AG04450 (cell line): Measurements from ENCODE around the gene RUSF1. TPM values are rescaled to one million over a fixed set of nuclear protein-coding genes. Genes with fewer than 3 reads are reported as not detected.

ENCODE experiments used
- CTCF ChIA-PET: fragments of 300-600, 350-600 bp; formaldehyde crosslinking; extraction: SDS; loops from one replicate; lab custom pipeline; 2022; ENCODE audit warnings: antibody characterized with exemption, inconsistent platforms; lab: Charles Lee
- POLR2A ChIA-PET: fragments of 350-600 bp; formaldehyde crosslinking; extraction: SDS; loops from one replicate; lab custom pipeline; 2021; ENCODE audit warnings: antibody characterized with exemption, inconsistent platforms; lab: Yijun Ruan, JAX
- DNase-seq: peaks from one replicate; pipeline ENCODE4 v3.0.0-alpha.2; 2011; ENCODE audit warnings: low read depth, low spot score
- H3K27ac ChIP-seq: one replicate; pipeline ENCODE4 v1.5.1; 2012; ENCODE audit warnings: low read depth, low read length, control low read depth
- H3K27me3 ChIP-seq: one replicate; pipeline ENCODE4 v1.6.0; 2012; ENCODE audit warnings: low read length; ENCODE audit not compliant: control insufficient read depth, insufficient read depth
- H3K4me3 ChIP-seq: 2 replicates; pipeline ENCODE4 v1.5.1; 2011; ENCODE audit warnings: mild to moderate bottlenecking, low read depth, low read length, control low read depth
- H3K9me3 ChIP-seq: 2 replicates; pipeline ENCODE4 v1.5.1; 2012; ENCODE audit warnings: low read length; ENCODE audit not compliant: control insufficient read depth, insufficient read depth
- CTCF ChIP-seq: IDR thresholded peaks from 2 replicates; pipeline ENCODE4 v1.5.1; 2011; ENCODE audit warnings: low read depth, low read length, control low read depth, inconsistent platforms
- polyA plus RNA-seq: library from polyadenylated mRNA; depleted of rRNA; stranded (reverse); fragments of >200 nt; gene quantifications from 2 replicates; pipeline ENCODE4 v1.2.3, GENCODE V29; 2011

Gene RUSF1
- polyA plus RNA-seq, 1 experiment, result 32.2 TPM

DNA sequence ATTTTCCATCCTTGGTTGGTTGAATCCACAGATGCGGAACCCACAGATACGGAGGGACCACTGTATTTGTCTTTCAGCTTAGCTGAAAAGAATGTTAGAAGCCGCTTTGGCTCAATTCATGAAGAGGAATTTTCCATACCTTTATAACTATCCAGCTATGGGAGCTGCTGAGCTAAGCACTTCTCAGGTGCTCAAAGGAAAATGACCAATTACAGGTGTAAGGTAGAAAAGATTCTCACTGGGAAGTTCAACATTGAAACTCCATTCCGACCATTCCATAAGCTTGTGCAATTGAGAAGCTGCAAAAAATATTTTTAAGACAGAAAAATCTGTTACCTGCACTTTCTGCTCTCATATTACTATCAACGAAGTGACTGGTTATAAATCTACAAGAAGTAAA lies 22.2 kb upstream of the RUSF1 start:
- peaks cover 30% of the 10 kb centered on the region for H3K27me3 ChIP-seq
- H3K4me3 ChIP-seq, result no peak overlapping the region
- TF ChIP-seq CTCF, result no peak
- no peak for DNase-seq
- no peaks in the 10 kb centered on the region for H3K9me3 ChIP-seq
- ChIA-PET POLR2A (interaction anchor here (0.6 kb wide), 1 partner anchor 321 kb away, joined by 9 read pairs; no protein-coding TSS in a partner anchor), CTCF (no interaction called here)
- no peak overlapping the region for H3K27ac ChIP-seq

- CTCF ChIA-PET, result interaction anchor here (1.1 kb wide), 1 partner anchor 339 kb away, joined by 3 read pairs; no protein-coding TSS in a partner anchor
- POLR2A ChIA-PET, result interaction anchor here (0.6 kb wide), 1 partner anchor 321 kb away, joined by 9 read pairs; no protein-coding TSS in a partner anchor
- Histone ChIP-seq H3K4me3 (0 out of 2 replicates have a peak overlapping the region, but pooled peaks have one; percentile 17), H3K27me3 (peaks cover 30% of the 10 kb centered on the region), H3K27ac (no peak overlapping the region), H3K9me3 (no peaks in the 10 kb centered on the region)
- no peak for DNase-seq
- no peak for TF ChIP-seq CTCF
Measured at GRCh38 chr16:31529937-31530312, 21.7 kb upstream of the RUSF1 start.

GRCh38 chr16:31529108-31529936 lies 21.1 kb upstream of the RUSF1 start:
- DNase-seq, result no peak
- CTCF ChIA-PET, result interaction anchor here (1.1 kb wide), 1 partner anchor 339 kb away, joined by 3 read pairs; no protein-coding TSS in a partner anchor
- POLR2A ChIA-PET, result interaction anchor here (0.9 to 1.7 kb wide), 2 partner anchors 22 to 28 kb away, joined by 4 to 10 read pairs; partner anchors contain the start of gene RUSF1
- TF ChIP-seq CTCF, result no peak
- Histone ChIP-seq H3K9me3 (no peaks in the 10 kb centered on the region), H3K27ac (no peak overlapping the region), H3K27me3 (peaks cover 30% of the 10 kb centered on the region), H3K4me3 (peak overlapping the region; percentile 45)

GRCh38 chr16:31528523-31529107 lies 20.4 kb upstream of the RUSF1 start:
- no peak for TF ChIP-seq CTCF
- ChIA-PET POLR2A (interaction anchor here (0.9 to 1.7 kb wide), 2 partner anchors 21 to 27 kb away, joined by 4 to 10 read pairs; partner anchors contain the start of gene RUSF1), CTCF (interaction anchor here (1.1 kb wide), 1 partner anchor 340 kb away, joined by 3 read pairs; no protein-coding TSS in a partner anchor)
- DNase-seq, result no peak
- Histone ChIP-seq H3K27me3 (peaks cover 30% of the 10 kb centered on the region), H3K4me3 (peak overlapping the region; percentile 45), H3K27ac (no peak overlapping the region), H3K9me3 (no peaks in the 10 kb centered on the region)
